ENCODE measurements around the gene FYB1. TPM values are rescaled to one million over a fixed set of nuclear protein-coding genes. Genes with fewer than 3 reads are reported as not detected.

Gene FYB1
- total RNA-seq, 1 donor from 2014 or later: 237 TPM

DNA sequence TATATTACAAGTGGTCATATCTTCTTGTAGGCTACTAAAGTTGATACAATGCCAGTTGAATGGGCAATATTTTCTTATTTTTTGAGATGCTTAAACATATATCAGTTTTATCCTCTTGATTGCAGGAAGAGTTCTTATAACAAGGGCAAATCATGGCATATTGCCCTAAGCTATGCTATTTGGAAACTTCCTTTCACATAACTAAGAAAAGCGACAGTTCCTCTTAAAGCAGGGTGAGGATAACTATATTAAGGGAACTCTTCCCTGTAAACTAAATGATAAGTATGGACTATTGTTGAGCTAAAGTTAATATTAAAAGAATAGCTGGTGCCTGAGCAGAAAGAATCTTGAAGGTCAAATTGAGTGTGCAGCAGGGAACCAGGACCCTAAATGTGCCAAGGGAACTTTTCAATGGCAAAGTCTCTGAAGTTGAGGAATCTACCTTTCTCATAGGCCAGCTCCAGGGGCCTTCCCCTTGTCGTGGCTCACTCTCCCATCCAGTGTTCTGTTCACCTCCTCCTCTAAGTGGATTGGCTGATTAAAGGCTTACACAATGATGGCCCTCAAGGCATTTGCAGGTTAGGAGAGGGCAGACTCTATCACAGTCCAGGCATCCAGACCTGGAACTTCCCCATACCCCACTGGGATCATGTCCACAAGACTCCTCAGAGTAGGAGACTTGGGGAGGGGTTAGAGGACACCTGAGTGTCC, 26.8 kb downstream of the FYB1 start:
- intact Hi-C loops (cut with micrococcal nuclease): loop anchor here (10.0 kb wide), 1 partner anchor 1562 kb away; the partner anchor contains the start of gene TTC33

DNA sequence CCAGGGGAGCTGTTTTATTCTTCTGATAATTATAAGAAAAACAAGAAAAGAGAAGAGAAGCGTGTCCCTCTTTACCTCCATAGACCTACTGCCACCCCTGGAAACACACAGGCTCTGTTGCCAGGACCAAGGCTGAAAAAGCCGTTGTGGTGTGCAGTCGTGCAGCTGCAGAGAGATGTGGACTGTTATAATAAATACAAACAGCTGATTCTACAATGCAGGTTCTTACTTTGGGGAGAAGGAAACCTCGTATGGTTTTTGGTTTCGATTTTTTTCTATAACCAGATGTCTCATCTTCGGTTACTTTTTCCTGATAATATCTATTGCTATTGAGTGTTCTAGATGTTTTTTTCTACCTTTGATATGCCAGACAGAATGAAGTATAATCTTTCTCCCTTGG, 28.1 kb downstream of the FYB1 start:
- intact Hi-C loops (cut with micrococcal nuclease): loop anchor here (1.0 to 10.0 kb wide), 3 partner anchors 10 to 1564 kb away; partner anchors contain the start of gene TTC33

DNA sequence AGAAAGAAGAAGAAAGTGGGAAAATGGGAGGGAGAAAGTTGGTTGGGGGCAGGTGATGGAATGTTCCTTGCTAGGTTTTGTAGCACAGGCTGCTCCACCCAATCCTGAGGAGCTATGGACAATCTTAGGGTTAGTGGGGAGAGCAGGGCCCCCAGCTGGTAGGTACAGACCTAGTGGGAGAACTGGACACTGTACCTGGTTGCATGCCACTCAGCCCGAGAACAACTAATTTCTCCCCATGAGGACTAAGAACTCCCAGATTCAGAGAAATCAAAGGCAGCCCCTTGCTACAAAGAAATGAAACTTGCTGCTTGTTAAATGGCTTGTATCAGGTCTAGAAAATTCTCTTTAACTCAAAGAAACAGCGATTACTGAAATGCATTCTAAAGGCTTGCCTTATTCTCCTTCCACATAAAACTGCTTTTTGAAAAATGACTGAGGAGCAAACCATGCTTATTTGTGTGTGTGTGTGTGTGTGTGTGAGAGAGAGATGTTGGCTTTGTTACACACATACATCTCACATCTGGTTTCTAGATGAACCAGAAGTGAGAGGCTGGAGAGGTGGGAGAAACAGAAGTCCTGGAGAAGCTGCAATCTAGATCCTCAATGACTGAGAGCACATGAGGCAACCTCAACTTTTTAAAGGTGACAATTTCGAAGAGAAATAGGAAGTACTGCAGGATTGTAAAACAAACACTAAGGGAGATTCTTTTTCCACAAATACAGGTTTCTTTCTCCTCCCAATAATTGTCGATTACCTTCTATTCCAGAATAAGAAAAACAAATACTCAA, 28.9 kb downstream of the FYB1 start:
- intact Hi-C loops (cut with micrococcal nuclease): loop anchor here (1.0 to 10.0 kb wide), 3 partner anchors 11 to 1564 kb away; partner anchors contain the start of gene TTC33

DNA sequence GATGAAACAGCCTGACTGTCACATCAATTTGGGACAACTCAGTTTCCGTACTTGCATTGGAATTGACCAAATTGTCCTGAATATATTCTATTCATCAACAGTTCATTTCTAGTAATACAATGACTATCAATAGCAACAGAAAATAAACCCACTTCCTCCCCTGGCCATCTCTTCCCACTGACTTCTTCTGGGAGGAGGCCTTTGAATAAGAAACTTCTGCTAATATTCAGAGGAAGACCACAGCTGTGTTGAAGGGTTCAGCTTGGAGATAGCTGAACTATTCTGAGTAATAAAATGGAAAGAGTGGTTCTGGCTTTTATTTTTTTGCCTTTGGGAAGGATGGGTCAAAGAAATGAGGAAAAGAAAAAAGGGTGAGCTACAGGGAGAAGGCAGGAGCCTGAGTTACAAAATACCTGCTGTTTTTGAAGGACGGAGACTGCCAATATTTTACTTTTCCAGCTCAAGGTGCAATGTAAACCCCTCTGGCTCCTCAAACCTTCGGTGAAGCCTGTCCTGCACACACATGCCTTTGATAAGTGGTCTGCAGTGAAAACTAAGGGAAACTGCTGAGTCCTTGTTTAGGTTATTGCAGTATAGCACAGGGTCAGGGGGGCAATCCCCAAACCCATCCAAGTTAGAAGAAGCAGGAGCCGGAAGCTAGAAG, 29.9 kb downstream of the FYB1 start:
- intact Hi-C loops (cut with micrococcal nuclease): no loop called here

DNA sequence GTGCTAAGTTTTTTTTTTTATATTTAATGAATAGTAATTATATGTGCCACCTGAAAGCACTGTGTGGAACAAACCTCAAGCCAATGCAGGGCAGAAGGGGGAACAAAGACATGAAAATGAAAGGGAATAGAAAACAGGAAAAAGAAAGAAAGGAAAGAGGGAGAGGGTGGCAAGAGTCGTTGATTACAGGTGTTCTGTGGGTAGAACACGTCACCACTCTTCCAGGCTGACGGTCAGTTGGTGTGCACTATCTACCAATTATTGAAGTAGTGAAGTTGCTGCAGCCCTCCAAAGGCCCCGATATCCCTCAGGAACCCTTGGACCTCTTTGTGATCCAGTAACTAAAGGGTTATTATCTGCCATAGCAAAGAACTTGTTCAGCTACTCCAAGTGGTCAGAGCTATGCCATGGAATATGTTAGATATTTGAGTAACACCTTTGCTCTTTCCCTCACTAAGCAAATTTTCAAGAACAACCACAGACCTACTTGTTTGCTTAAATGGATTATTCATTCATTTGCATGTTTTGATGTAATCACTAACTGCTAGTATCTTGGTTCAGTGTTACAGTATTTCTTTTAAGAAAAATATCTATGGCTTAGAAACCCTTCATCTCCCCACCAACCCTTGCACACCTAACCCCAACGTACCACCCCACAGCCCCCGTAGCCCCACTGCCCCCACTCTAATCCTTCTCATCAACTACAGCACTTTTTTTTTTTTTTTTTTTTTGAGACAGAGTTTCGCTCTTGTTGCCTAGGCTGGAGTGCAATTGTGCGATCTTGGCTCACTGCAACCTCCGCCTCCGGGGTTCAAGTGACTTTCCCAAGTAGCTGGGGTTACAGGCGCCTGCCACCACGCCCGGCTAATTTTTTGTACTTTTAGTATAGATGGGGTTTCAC, 31.3 kb downstream of the FYB1 start:
- intact Hi-C loops (cut with micrococcal nuclease): loop anchor here (1.0 kb wide), 1 partner anchor 11 kb away; no protein-coding TSS in a partner anchor

DNA sequence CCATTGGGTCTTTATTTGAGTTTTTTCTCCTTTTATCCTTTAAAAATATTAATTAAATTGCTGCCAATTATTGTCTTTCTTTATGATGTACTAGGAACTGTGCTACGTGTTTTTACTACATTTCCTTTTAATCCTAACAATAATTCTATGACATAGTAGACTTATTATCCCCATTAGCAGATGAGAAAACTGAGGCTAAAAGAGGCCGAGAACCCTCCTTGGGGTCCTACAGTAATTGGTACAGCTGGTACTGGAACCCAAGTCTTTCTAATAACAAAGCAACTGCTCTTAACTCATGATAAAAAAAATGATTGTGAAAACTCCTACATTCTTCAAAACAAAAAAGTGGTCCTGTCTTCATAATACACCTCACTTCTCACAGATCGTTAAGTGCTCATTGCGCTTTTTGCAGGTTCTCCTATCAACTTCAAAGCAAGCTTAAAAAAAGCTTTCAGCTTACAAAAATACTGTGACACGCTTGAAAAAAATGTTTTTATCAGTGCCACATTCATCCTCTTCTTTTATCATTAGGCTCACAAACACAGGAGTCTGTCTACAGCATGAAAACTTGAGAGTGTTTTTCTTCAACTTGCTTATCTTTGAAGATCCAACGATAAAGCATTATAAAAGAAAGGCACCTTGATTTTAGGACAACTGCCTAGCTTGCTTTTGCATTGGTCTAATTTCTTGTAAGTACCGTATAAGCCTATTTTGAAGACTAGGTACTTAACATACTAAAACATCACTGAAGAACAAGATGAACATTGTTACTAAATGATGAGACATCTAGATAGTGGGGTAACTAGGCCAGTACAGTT, 32.4 kb downstream of the FYB1 start:
- intact Hi-C loops (cut with micrococcal nuclease): loop anchor here (1.0 kb wide), 1 partner anchor 10 kb away; no protein-coding TSS in a partner anchor

DNA sequence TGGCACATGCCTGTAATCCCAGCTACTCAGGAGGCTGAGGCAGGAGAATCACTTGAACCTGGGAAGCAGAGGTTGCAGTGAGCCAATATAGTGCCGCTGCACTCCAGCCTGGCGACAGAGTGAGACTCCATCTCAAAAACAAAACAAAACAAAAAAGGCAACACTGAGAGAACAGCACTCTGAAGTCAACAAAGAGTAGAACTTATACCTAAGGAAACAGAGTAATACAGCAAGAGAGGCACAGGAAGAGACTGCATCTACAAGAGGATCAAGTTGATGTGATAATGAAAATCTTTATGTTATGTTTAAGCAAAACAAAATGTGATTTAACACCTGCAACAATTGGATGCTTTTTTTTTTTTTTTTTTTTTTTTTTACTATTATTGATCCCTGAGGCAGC, 33.1 kb downstream of the FYB1 start:
- intact Hi-C loops (cut with micrococcal nuclease): no loop called here

DNA sequence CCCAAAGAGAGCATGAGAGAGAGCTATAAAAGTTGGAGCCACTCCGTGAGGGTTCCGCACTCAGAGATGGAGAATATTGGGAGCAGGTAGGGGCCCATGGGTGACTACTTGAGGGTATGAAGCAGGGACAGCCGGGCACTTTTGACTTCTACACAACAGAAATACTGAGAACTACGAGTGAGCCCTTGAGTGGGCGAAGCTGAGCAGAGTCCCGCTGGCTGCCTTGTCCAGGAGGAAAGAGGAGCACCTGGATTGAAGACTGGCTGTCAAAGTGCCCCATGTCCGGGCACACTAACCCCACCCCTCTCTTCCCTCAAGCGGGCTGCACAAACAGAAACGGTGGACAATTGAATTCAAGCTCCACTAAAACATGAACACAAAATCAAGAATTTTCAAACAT, 33.6 kb downstream of the FYB1 start:
- intact Hi-C loops (cut with micrococcal nuclease): no loop called here

DNA sequence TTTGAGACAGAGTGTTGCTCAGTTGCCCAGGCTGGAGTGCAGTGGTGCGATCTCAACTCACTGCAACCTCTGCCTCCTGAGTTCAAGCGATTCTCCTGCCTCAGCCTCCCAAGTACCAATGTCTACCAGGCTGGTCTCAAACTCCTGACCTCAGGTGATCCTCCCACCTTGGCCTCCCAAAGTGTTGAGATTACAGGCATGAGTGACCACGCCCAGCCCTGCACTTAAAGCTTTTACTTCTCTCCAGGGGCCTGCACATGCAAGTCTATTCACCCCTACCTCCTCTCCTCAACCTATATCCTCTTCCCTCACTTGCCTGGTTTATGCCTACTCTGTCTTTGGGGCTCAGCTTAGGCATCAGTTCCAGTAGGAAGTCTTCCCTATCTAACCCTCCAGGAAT, 39.8 kb downstream of the FYB1 start:
- intact Hi-C loops (cut with micrococcal nuclease): loop anchor here (5.0 to 10.0 kb wide), 3 partner anchors 107 to 1505 kb away; partner anchors contain the start of gene RICTOR

DNA sequence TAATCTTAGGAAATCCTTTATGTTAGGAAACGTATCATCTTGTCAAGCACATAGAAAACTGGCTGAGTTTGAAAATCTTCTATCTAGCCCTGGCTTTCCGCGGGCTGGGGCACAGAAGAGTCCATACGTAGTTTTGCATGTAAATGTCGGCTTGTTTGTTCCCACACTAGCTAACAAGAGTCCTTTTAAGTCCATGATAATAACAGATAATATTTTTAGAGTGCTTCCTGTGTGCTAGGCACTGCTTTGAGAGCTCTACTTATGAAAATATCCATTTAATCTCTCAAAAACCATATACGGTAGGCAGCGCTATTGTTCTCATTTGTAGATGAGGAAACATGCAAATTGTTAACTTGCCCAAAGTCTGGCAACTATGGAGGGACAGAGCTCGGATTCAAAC, 40.5 kb downstream of the FYB1 start:
- intact Hi-C loops (cut with micrococcal nuclease): loop anchor here (5.0 to 10.0 kb wide), 3 partner anchors 107 to 1506 kb away; partner anchors contain the start of gene RICTOR

DNA sequence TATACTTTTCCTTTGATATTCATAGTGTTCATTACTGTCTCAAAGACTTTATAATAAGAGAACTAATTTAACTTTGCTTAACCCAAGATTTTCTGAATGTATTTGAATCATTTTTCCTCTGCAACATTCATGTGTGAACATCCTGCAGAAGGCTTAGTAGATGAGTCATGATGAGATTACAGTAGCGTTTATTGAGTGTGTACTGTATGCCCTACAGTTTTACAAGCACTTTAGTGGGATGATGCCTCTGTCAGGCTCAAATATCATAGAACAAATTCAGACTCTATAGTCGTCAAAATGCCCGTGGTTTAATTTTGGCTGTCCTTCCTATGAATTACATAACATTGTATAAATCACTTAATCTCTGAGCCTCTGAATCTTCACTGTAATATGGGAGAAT, 41.2 kb downstream of the FYB1 start:
- intact Hi-C loops (cut with micrococcal nuclease): loop anchor here (5.0 to 10.0 kb wide), 3 partner anchors 106 to 1507 kb away; partner anchors contain the start of gene RICTOR

DNA sequence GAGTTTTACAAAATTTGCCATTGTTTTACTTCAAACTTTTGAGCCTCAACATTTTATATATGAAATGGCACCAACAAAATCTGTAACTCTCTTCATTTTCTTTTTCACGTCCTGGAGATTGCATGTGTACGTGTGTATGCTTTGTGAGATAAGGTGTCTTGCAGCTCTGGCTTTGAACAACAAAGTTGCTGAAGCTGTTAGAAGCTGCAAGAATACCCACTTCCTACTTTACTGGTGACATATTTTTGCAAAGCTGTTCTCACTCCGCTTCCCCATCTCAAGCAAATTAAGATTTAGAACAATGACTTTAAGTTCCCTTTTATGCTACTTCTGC, 41.8 kb downstream of the FYB1 start:
- intact Hi-C loops (cut with micrococcal nuclease): loop anchor here (1.0 to 10.0 kb wide), 11 partner anchors 10 to 1507 kb away; partner anchors contain the start of gene RICTOR

DNA sequence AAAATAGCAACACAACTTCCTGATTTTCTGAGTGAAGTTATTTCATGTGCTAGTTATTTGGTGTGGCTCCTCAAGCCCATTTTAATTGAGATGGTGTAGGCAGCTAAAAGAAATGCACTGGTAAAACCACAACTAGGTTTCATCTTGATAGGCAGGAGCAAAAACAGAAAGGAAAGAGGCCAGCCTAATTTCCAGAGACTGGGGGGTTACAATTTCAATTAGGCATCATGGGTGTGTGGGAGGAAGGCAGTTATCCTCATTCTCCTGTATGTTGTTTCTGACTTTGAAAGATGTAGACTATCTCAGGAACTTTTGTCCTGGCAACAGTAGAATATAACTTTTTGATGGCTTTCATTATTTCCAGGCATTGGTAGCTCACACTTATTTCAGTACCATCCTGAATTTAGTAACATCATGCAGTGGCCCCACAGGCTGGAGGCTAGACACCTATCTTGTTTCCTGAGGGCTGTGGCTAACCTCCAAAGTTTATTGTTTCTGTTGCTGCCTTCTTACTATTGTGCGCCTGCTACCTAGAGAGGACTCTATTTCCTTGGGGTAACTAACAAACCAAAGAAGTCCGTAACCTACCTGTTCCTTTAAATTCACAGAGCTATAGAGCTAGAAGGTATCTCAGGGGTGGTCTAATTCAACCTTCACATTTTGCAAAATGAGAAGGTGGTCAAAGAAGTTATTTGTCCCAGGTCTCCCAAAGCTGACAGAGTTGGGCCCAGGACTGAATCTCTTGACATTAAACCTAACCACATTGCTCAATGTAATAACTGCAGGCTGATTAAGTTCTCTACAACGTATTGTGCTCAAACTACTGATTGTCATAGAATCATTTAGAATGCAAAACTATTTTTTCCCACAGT, 42.4 kb downstream of the FYB1 start:
- intact Hi-C loops (cut with micrococcal nuclease): loop anchor here (1.0 to 10.0 kb wide), 11 partner anchors 10 to 1508 kb away; partner anchors contain the start of gene RICTOR

DNA sequence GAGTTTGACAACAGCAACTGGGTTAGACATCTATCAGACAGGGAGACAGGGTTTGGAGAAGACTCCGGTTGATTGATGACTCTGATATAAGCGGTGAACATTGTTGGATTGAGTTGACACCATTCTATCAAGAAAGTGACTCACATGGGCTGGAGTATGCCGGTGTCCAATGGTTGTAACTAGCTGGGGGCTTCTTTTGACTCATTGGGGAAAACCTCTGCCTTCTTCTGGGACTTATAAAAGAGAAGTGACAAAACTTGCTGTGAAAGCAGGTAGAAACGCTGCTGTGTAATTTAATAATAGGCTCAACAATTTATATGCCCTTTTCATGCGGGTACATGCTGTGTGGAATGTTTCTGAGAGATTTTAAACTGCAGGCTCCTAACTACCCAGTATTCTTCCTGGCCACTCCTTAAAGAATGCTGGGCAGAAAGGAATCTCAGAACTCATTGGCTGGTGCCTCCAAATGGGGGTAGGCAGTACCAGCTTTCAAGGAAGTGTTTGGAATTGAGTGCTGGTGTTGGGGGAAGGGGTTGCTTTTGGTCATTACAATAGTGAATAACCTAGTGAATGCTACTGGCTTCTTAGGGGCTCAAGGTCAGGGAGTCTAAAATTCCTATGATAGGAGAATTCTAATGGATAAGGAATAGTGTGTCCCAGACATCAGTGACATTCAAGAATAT, 43.9 kb downstream of the FYB1 start:
- intact Hi-C loops (cut with micrococcal nuclease): loop anchor here (5.0 to 10.0 kb wide), 3 partner anchors 103 to 1509 kb away; partner anchors contain the start of gene RICTOR

DNA sequence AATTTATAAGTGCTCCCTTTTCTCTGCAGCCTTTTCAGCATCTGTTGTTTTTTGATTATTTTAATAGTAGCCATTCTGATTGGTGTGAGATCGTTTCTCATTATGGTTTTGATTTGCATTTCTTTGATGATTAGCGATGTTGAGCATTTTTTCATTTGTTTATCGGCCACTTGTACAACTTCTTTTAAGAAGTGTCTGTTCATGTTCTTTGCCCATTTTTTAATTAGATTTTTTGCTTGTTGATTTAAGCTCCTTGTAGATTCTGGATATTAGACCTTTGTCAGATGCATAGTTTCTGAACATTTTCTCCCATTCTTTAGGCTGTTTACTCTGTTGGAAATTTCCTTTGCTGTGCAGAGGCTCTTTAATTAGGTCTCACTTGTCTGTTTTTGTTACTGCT, 46.3 kb downstream of the FYB1 start:
- intact Hi-C loops (cut with micrococcal nuclease): loop anchor here (10.0 kb wide), 1 partner anchor 1512 kb away; no protein-coding TSS in a partner anchor

DNA sequence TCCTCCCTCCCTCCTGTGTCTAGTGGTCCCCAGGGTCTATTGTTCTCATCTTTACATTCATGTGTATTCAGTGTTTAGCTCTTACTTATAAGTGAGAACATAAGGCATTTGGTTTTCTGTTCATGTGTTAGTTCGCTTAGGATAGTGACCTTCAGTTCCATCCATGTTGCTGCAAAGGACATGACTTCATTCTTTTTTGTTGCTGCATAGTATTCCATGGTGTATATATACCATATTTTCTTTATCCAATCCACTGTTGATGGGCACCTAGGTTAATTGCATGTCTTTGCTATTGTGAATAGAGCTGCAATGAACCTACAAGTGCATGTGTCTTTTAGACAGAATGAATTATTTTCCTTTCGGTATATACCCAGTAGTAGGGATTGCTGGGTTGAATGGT, 46.8 kb downstream of the FYB1 start:
- intact Hi-C loops (cut with micrococcal nuclease): loop anchor here (10.0 kb wide), 1 partner anchor 1512 kb away; no protein-coding TSS in a partner anchor

DNA sequence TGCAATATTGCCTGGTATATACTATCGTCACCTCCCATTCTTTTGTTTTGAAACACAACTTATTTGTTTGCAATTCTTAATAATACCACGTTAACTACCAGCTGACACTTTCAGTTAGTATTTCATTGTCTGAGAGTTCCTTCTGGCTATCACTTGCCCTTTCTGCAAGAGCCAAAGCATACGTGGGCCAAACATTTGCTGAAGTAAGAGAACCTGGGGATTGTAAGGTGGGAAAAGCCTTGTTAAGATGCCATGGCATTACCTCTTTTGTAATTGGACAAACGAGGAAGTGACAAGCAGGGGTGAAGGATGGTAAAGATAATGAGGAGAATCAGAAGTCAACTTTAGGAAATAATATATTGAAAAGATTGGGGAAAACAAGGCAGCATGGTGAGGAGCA, 47.7 kb downstream of the FYB1 start:
- intact Hi-C loops (cut with micrococcal nuclease): loop anchor here (10.0 kb wide), 1 partner anchor 1513 kb away; no protein-coding TSS in a partner anchor

DNA sequence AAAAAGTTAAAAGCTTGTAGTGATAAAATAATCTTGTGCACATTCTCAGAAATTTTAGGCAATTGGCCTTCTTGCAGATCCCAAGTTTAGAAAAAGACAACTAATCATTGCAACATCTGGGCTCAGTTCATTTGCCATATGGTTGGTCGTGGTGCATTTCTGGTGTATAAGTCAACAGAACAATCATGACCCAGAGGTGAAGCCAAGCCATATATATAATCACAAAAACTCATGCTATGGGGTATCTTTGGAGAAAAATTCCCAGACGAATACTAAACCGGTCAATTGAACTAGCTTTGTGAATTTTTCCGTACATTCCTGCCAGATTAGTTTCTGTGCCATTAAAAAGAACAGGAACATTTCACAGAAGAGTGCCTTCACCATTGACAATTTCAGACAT, 50.3 kb downstream of the FYB1 start:
- intact Hi-C loops (cut with micrococcal nuclease): loop anchor here (5.0 kb wide), 1 partner anchor 1447 kb away; no protein-coding TSS in a partner anchor
